H1 (cell line): ENCODE results near the gene MED29. TPM values are rescaled to one million over a fixed set of nuclear protein-coding genes. Genes with fewer than 3 reads are reported as not detected.

Experiments used
- CEBPB ChIP-seq: IDR thresholded peaks from 2 replicates; pipeline ENCODE4 v1.6.1; 2012; ENCODE audit warnings: low read depth, low read length
- CHD1 ChIP-seq: IDR thresholded peaks from 2 replicates; pipeline ENCODE4 v1.6.1; 2012; ENCODE audit warnings: low read depth, low read length, improper control_type of control experiment
- CREB1 ChIP-seq: IDR thresholded peaks from 2 replicates; pipeline ENCODE4 v1.6.1; 2012; ENCODE audit warnings: inconsistent platforms
- E2F6 ChIP-seq: IDR thresholded peaks from 2 replicates; pipeline ENCODE4 v1.6.1; 2012; ENCODE audit warnings: inconsistent platforms
- EZH2 ChIP-seq: fragments of 200-600 bp; sonication (generic); IDR thresholded peaks from 2 replicates; pipeline ENCODE4 v1.7.1; 2012; ENCODE audit warnings: low read depth, mild to moderate bottlenecking, moderate library complexity, low read length, inconsistent platforms; ENCODE audit not compliant: severe bottlenecking
- FOSL1 ChIP-seq: IDR thresholded peaks from 2 replicates; pipeline ENCODE4 v1.6.1; 2011; ENCODE audit warnings: mild to moderate bottlenecking, low read depth, low read length, moderate library complexity; ENCODE audit not compliant: insufficient read depth
- JUN ChIP-seq: IDR thresholded peaks from 2 replicates; pipeline ENCODE4 v1.6.1; 2011; ENCODE audit warnings: low read depth, mild to moderate bottlenecking, improper control_type of control experiment, low read length
- NANOG ChIP-seq: IDR thresholded peaks from 2 replicates; pipeline ENCODE4 v1.6.1; 2011; ENCODE audit warnings: low read length, low read depth, mild to moderate bottlenecking, inconsistent platforms; ENCODE audit not compliant: insufficient read depth, poor library complexity, severe bottlenecking
- PHF8 ChIP-seq: fragments of 200-600 bp; sonication (generic); conservative IDR thresholded peaks from 2 replicates; pipeline ENCODE4 v1.7.1; 2012; ENCODE audit warnings: low read depth, mild to moderate bottlenecking, inconsistent platforms, low read length, moderate library complexity
- RNF2 ChIP-seq: fragments of 200-900, 300-1000 bp; sonication (generic); IDR thresholded peaks from 2 replicates; pipeline ENCODE4 v1.7.1; 2016; ENCODE audit warnings: borderline replicate concordance, low read depth, mild to moderate bottlenecking, antibody characterized with exemption, low read length; ENCODE audit not compliant: poor library complexity, severe bottlenecking; ENCODE audit errors: missing control alignments
- SAP30 ChIP-seq: fragments of 300-600 bp; sonication (generic); IDR thresholded peaks from 2 replicates; pipeline ENCODE4 v1.7.1; 2012; ENCODE audit warnings: low read length, moderate library complexity, mild to moderate bottlenecking, inconsistent platforms; ENCODE audit not compliant: insufficient read depth, insufficient replicate concordance
- TAF1 ChIP-seq: IDR thresholded peaks from 2 replicates; pipeline ENCODE4 v1.6.1; 2011; ENCODE audit warnings: mild to moderate bottlenecking, low read depth, low read length
- polyA plus RNA-seq, 7 experiments: library from polyadenylated mRNA; depleted of rRNA in 3 of 7; stranded (reverse) in 5 of 7; unstranded in 2 of 7; fragments of >200 nt in 5 of 7; fragments of 200-250 nt in 2 of 7; gene quantifications; 1 replicate in 5 of 7; 2 replicates in 1 of 7; 4 replicates in 1 of 7; pipeline versions ENCODE4 v1.2.1 to v1.2.3, GENCODE V29; 2011 to 2013; ENCODE audit warnings: missing spikeins in 2 of 7, mixed read lengths in 2 of 7
- total RNA-seq: library from RNA; stranded (reverse); fragmentation: NEBNext Ultra II Directional; extraction: Animal tissue kit (Norgen Biotek cat#: 25700); gene quantifications from 2 replicates; pipeline ENCODE4 v1.2.1, GENCODE V29; 2021

The MED29 gene
- total and polyA plus RNA-seq, 2 of the 8 experiments (the other 6 are each of a cell fraction or from before 2014, with no cell fraction given), result 31.1 to 52.5 TPM

DNA sequence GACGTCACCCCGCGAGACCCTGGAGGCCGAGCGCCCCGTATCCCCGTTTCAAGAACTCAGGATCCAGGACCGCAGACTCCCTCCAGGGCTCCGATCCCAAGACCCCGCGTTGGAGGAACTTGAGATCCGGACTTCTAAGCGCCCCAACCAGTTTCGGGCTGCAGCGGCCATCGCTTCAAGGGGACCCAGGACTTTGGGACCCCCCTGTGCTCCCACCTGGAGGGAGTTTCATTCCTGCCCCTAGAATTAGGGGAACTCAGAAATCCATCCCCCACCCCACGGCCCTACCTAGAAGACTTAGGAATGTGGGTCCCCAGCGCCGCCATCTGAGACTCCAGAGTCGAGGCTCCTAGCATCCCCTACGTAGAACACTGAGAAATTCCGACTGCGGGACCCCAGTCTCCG is 21.7 kb downstream of the MED29 start (continued):
- TF ChIP-seq NANOG (no peak), EZH2 (no peak), FOSL1 (no peak), RNF2 (no peak), TAF1 (0 out of 2 replicates have a peak, but pooled peaks have one; percentile 63), PHF8 (peak; percentile 29; the same call in 1 of the 2 replicates), JUN (no peak), SAP30 (no peak), E2F6 (no peak), CEBPB (no peak), CHD1 (0 out of 2 replicates have a peak, but pooled peaks have one; percentile 50), CREB1 (no peak; the same call in 1 of the 2 replicates)
